PFSK-1 (cell line): ENCODE data around the gene NDUFAF2.

ENCODE experiments used
- FOXP2 ChIP-seq: optimal IDR thresholded peaks from 2 replicates; pipeline ENCODE3; 2011; ENCODE audit warnings: borderline replicate concordance, control low read depth, inconsistent platforms; ENCODE audit not compliant: insufficient read depth; ENCODE audit errors: extremely low read length, extremely low read depth
- POLR2AphosphoS5 ChIP-seq: IDR thresholded peaks from 2 replicates; pipeline ENCODE4 v1.6.1; 2012; ENCODE audit warnings: low read depth, mild to moderate bottlenecking, control low read depth, low read length, moderate library complexity
- REST ChIP-seq, 2 experiments: IDR thresholded peaks; 2 replicates each; pipeline versions ENCODE4 v1.6.1 to v1.8.0; 2011 to 2012; ENCODE audit warnings: low read depth in 2 of 2, low read length in 2 of 2, control low read depth in 1 of 2, inconsistent platforms in 1 of 2, mild to moderate bottlenecking in 1 of 2, moderate library complexity in 1 of 2; ENCODE audit not compliant: insufficient read depth in 1 of 2
- SIN3A ChIP-seq: IDR thresholded peaks from 2 replicates; pipeline ENCODE4 v1.6.1; 2012; ENCODE audit warnings: mild to moderate bottlenecking, low read length, moderate library complexity, borderline replicate concordance; ENCODE audit not compliant: insufficient read depth
- TAF1 ChIP-seq: IDR thresholded peaks from 2 replicates; pipeline ENCODE4 v1.6.1; 2012; ENCODE audit warnings: low read length, control low read depth, borderline replicate concordance; ENCODE audit not compliant: insufficient read depth

NDUFAF2 gene

GRCh38 chr5:61009907-61010306 lies 64.9 kb downstream of the NDUFAF2 start:
- TF ChIP-seq REST (IDR thresholded peaks at IDR 0.05; ENCODE audit: insufficient read depth in 1 of 2, low read depth in 2 of 2, low read length in 2 of 2) (no peak), TAF1 (no peak), FOXP2 (no peak), POLR2AphosphoS5 (no peak), SIN3A (no peak)

- no peak for TF ChIP-seq POLR2AphosphoS5
- TF ChIP-seq REST (IDR thresholded peaks at IDR 0.05; ENCODE audit: insufficient read depth in 1 of 2, low read depth in 2 of 2, low read length in 2 of 2): no peak
- no peak for TF ChIP-seq FOXP2
- no peak for TF ChIP-seq SIN3A
- TF ChIP-seq TAF1: no peak
These were observed 65.8 kb downstream of the NDUFAF2 start for GRCh38 chr5:61010467-61011454.

GRCh38 chr5:61018062-61018461 lies 73.1 kb downstream of the NDUFAF2 start:
- TF ChIP-seq FOXP2: no peak
- no peak for TF ChIP-seq TAF1
- TF ChIP-seq SIN3A: no peak
- TF ChIP-seq POLR2AphosphoS5: no peak
- no peak for TF ChIP-seq REST (IDR thresholded peaks at IDR 0.05; ENCODE audit: insufficient read depth in 1 of 2, low read depth in 2 of 2, low read length in 2 of 2)

- TF ChIP-seq SIN3A: no peak
- TF ChIP-seq FOXP2: no peak
- TF ChIP-seq TAF1: no peak
- no peak for TF ChIP-seq POLR2AphosphoS5
- no peak for TF ChIP-seq REST (IDR thresholded peaks at IDR 0.05; ENCODE audit: insufficient read depth in 1 of 2, low read depth in 2 of 2, low read length in 2 of 2)
These were observed 74.6 kb downstream of the NDUFAF2 start for GRCh38 chr5:61019642-61020041.
